ENCODE results near the gene CPN2.

- no peak for TF ChIP-seq POLR2AphosphoS5 (IDR thresholded peaks at IDR 0.05; ENCODE audit: low read depth, low read length)
- no peak for TF ChIP-seq CTCF (IDR thresholded peaks at IDR 0.05)
- TF ChIP-seq SIN3A (IDR thresholded peaks at IDR 0.05; ENCODE audit: borderline replicate concordance, insufficient read depth, low read depth, low read length), result no peak
- TF ChIP-seq TCF7L2 (IDR thresholded peaks at IDR 0.05; ENCODE audit: low read depth, low read length), result no peak
- TF ChIP-seq, protein P1, sequence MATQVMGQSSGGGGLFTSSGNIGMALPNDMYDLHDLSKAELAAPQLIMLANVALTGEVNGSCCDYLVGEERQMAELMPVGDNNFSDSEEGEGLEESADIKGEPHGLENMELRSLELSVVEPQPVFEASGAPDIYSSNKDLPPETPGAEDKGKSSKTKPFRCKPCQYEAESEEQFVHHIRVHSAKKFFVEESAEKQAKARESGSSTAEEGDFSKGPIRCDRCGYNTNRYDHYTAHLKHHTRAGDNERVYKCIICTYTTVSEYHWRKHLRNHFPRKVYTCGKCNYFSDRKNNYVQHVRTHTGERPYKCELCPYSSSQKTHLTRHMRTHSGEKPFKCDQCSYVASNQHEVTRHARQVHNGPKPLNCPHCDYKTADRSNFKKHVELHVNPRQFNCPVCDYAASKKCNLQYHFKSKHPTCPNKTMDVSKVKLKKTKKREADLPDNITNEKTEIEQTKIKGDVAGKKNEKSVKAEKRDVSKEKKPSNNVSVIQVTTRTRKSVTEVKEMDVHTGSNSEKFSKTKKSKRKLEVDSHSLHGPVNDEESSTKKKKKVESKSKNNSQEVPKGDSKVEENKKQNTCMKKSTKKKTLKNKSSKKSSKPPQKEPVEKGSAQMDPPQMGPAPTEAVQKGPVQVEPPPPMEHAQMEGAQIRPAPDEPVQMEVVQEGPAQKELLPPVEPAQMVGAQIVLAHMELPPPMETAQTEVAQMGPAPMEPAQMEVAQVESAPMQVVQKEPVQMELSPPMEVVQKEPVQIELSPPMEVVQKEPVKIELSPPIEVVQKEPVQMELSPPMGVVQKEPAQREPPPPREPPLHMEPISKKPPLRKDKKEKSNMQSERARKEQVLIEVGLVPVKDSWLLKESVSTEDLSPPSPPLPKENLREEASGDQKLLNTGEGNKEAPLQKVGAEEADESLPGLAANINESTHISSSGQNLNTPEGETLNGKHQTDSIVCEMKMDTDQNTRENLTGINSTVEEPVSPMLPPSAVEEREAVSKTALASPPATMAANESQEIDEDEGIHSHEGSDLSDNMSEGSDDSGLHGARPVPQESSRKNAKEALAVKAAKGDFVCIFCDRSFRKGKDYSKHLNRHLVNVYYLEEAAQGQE (IDR thresholded peaks at IDR 0.05; ENCODE audit: insufficient read depth in 1 of 2, low read depth in 2 of 2, low read length in 1 of 2), result no peak
Observed at GRCh38 chr3:194350726-194351071, 429 bp downstream of the CPN2 start.

Measured in Panc1 (cell line).